Activated CD8-positive, alpha-beta memory T cell treated with anti-CD3 and anti-CD28 coated beads, Interleukin-2, amount 10 ng/mL, durations not matched to agents 7 days and 5 days (primary cell): Measurements from ENCODE around the gene RETREG1. TPM values are rescaled to one million over a fixed set of nuclear protein-coding genes. Genes with fewer than 3 reads are reported as not detected.

Source experiments
- ATAC-seq: fragments of 150-1000 bp; cut with Tn5 transposase; one replicate; pipeline ENCODE4 v1.10.0; 2021; ENCODE audit warnings: moderate library complexity
- CTCF ChIA-PET: fragments of 350-600 bp; sonication (Branson Sonifier 250); formaldehyde crosslinking; loops from one replicate; lab custom pipeline; 2021; ENCODE audit warnings: antibody characterized with exemption; lab: Charles Lee
- DNase-seq: peaks from one replicate; pipeline ENCODE4 v3.0.0-alpha.2; 2020
- H3K27ac Mint-ChIP-seq: one replicate; pipeline ENCODE4 v1.8.0; 2021; ENCODE audit warnings: mild to moderate bottlenecking, mixed read lengths
- H3K27me3 Mint-ChIP-seq: one replicate; pipeline ENCODE4 v1.8.0; 2021; ENCODE audit warnings: mixed read lengths
- H3K36me3 Mint-ChIP-seq: one replicate; pipeline ENCODE4 v1.8.0; 2021; ENCODE audit warnings: mild to moderate bottlenecking, mixed read lengths
- H3K4me1 Mint-ChIP-seq: one replicate; pipeline ENCODE4 v1.8.0; 2021; ENCODE audit warnings: mixed read lengths
- H3K4me3 Mint-ChIP-seq: one replicate; pipeline ENCODE4 v1.8.0; 2021; ENCODE audit warnings: mild to moderate bottlenecking, moderate library complexity, mixed read lengths
- H3K9me3 Mint-ChIP-seq: one replicate; pipeline ENCODE4 v1.8.0; 2022; ENCODE audit warnings: low read depth, mixed read lengths
- total RNA-seq, 2 experiments: library from RNA; stranded (reverse); gene quantifications; one replicate each; pipeline ENCODE4 v1.2.3, GENCODE V29; 2021

Gene RETREG1
- total RNA-seq, 2 experiments from 2014 or later, result 18.1 to 30.3 TPM

GRCh38 chr5:16518606-16519005, 98.2 kb downstream of the RETREG1 start:
- CTCF ChIA-PET, result no interaction called here
- no peaks in the 10 kb centered on the region for H3K36me3 Mint-ChIP-seq
- no peak for ATAC-seq
- H3K4me3 Mint-ChIP-seq, result no peak overlapping the region
- H3K27me3 Mint-ChIP-seq, result no peaks in the 10 kb centered on the region
- H3K27ac Mint-ChIP-seq, result no peak overlapping the region
- no peaks in the 10 kb centered on the region for H3K9me3 Mint-ChIP-seq
- no peak for DNase-seq
- H3K4me1 Mint-ChIP-seq, result peaks cover 3% of the 10 kb centered on the region

DNA sequence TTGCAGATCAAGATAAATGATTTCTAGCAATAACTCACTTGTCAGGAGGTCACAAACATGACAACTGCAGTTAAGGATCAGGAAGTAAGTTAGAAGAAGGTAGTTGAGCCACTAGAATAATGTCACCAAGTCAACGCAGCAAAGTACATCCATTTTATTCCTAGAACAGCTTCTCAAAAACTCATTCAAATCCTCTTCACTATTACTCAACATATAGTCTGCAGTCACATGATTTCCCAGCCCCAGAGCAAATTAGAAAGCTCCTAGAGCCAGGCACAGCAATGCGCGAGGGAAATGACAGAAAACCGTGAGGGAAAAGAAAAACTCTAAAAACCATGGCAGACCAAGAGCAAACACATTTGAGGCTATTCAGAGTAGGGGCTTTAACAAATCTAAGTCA, 101.3 kb downstream of the RETREG1 start:
- no peak for DNase-seq
- CTCF ChIA-PET, result no interaction called here
- H3K4me1 Mint-ChIP-seq, result no peaks in the 10 kb centered on the region
- no peak overlapping the region for H3K27ac Mint-ChIP-seq
- H3K27me3 Mint-ChIP-seq, result no peaks in the 10 kb centered on the region
- H3K4me3 Mint-ChIP-seq, result no peak overlapping the region
- H3K36me3 Mint-ChIP-seq, result peaks cover 2% of the 10 kb centered on the region
- no peak for ATAC-seq
- no peaks in the 10 kb centered on the region for H3K9me3 Mint-ChIP-seq

DNA sequence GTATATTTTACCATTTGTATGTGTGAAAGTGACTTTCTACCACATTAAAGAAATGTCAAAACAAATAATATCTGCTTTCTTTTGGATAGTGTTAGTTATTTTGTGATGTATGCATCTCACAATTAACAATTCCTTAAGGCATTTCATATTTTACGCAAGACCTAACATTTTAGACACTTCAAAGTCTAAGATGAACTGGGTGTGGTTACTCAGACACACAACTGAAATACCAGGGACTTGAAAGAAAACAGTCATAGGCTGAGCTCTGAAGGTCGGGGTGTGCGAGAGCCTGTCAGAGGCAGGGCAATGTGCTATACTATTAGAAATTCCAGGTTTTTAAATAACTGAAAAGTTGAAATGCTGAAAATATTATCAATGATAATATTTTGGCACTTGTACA, 106.7 kb downstream of the RETREG1 start:
- Mint-ChIP-seq H3K27ac (no peak overlapping the region), H3K36me3 (peaks cover 2% of the 10 kb centered on the region), H3K27me3 (no peaks in the 10 kb centered on the region), H3K4me1 (no peaks in the 10 kb centered on the region), H3K9me3 (no peaks in the 10 kb centered on the region), H3K4me3 (no peak overlapping the region)
- DNase-seq (no peak), ATAC-seq (no peak)
- CTCF ChIA-PET, result no interaction called here

DNA sequence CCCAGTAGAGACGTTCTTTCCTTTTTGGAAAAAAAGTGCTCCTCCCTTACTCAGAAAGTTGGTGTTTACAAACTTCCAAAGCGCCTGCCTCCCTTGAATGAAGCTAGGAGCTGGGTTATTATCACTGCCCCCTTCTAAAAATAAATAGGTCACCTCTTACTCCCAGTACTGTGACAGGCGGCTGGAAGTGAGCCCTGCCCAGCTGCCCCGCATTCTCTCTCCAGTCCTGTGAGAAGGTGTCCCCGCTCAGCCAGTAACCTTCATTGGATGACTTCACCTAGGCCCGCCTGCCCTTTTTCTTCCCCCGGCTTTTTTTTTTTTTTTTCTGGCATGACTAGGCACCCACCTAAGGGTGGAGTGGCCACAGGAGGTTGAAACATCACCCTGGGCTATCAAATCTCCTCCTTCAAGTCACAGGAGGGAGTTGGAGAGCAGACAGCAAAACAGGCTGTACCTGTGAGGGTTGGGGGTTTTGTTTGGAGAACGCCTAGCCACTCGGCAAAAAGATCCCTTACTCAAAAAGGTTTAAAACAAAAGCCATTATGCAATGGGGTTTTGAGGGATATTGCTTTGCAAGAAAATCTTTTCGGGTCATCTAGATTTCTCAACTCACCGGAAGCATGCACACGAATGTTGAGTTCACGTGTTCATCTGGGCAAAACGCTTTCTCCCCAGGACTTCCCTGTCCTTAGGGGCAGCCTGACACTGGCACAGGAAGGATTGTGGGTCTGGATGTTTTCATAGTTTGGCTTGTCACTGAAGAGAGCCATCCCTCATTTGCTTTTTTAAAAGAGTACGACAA, 107.9 kb downstream of the RETREG1 start:
- H3K27ac Mint-ChIP-seq, result no peak overlapping the region
- DNase-seq (no peak), ATAC-seq (no peak)
- no peaks in the 10 kb centered on the region for H3K9me3 Mint-ChIP-seq
- CTCF ChIA-PET, result no interaction called here
- no peak overlapping the region for H3K4me3 Mint-ChIP-seq
- no peaks in the 10 kb centered on the region for H3K27me3 Mint-ChIP-seq
- H3K36me3 Mint-ChIP-seq, result peaks cover 2% of the 10 kb centered on the region
- H3K4me1 Mint-ChIP-seq, result no peaks in the 10 kb centered on the region

DNA sequence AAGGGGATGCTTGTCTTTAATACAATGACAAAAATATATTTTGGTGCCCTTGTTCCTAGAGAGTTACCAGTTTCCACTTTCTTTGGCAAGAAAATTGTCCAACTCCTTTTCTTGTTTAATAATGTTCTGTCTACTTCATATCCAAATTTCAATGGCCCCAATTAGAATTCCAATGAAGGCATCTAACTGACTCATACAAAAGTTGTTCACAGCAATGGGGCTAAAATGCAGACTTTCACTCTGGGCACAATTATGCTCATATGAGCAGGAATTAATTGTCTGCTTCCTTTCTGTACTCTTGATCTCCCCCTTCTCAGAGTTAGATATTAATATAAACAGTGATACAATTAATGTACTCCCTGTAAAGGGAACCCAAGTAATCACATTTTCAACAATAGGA, 109.1 kb downstream of the RETREG1 start:
- peaks cover 2% of the 10 kb centered on the region for H3K36me3 Mint-ChIP-seq
- H3K27me3 Mint-ChIP-seq, result no peaks in the 10 kb centered on the region
- CTCF ChIA-PET, result interaction anchor here (1.4 kb wide), 1 partner anchor 24 kb away, joined by 3 read pairs; no protein-coding TSS in a partner anchor
- ATAC-seq (no peak), DNase-seq (no peak)
- H3K9me3 Mint-ChIP-seq, result no peaks in the 10 kb centered on the region
- H3K4me1 Mint-ChIP-seq, result no peaks in the 10 kb centered on the region
- no peak overlapping the region for H3K4me3 Mint-ChIP-seq
- no peak overlapping the region for H3K27ac Mint-ChIP-seq

DNA sequence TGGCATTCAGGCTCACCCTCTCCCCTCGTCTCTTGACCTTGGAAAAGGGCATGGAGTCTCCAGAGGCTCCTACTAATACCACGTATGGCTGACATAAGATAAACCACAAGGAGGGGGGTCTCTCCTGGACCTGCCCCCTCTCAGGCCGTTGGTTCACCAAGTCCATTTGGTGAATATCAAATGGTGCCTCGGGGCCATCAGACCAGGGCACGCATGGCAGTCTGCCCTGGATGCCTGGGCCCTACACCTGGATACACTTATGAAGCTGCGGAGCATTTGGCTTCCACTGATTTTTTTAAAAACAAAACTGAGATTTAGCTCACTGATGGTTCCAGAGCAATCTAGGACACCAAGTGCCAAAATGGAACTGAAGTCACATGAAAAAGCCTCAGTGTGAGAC, 110.9 kb downstream of the RETREG1 start:
- Mint-ChIP-seq H3K27me3 (no peaks in the 10 kb centered on the region), H3K9me3 (no peaks in the 10 kb centered on the region), H3K27ac (no peak overlapping the region), H3K36me3 (peaks cover 2% of the 10 kb centered on the region), H3K4me3 (no peak overlapping the region), H3K4me1 (no peaks in the 10 kb centered on the region)
- ATAC-seq (no peak), DNase-seq (no peak)
- CTCF ChIA-PET, result no interaction called here

GRCh38 chr5:16505140-16505891, 111.5 kb downstream of the RETREG1 start:
- Mint-ChIP-seq H3K36me3 (no peaks in the 10 kb centered on the region), H3K27me3 (no peaks in the 10 kb centered on the region), H3K4me3 (no peak overlapping the region), H3K9me3 (no peaks in the 10 kb centered on the region), H3K27ac (no peak overlapping the region), H3K4me1 (no peaks in the 10 kb centered on the region)
- ATAC-seq (no peak), DNase-seq (no peak)
- CTCF ChIA-PET, result no interaction called here

- H3K4me3 Mint-ChIP-seq, result no peak overlapping the region
- ATAC-seq (no peak), DNase-seq (no peak)
- H3K27me3 Mint-ChIP-seq, result no peaks in the 10 kb centered on the region
- H3K36me3 Mint-ChIP-seq, result no peaks in the 10 kb centered on the region
- H3K27ac Mint-ChIP-seq, result no peak overlapping the region
- CTCF ChIA-PET, result no interaction called here
- H3K4me1 Mint-ChIP-seq, result no peaks in the 10 kb centered on the region
- H3K9me3 Mint-ChIP-seq, result no peaks in the 10 kb centered on the region
Measured at GRCh38 chr5:16504571-16504970, 112.2 kb downstream of the RETREG1 start.

GRCh38 chr5:16502866-16503265, 113.9 kb downstream of the RETREG1 start:
- no peaks in the 10 kb centered on the region for H3K4me1 Mint-ChIP-seq
- H3K4me3 Mint-ChIP-seq, result no peak overlapping the region
- ATAC-seq (no peak), DNase-seq (no peak)
- peaks cover 2% of the 10 kb centered on the region for H3K36me3 Mint-ChIP-seq
- no peak overlapping the region for H3K27ac Mint-ChIP-seq
- H3K9me3 Mint-ChIP-seq, result no peaks in the 10 kb centered on the region
- CTCF ChIA-PET, result no interaction called here
- H3K27me3 Mint-ChIP-seq, result no peaks in the 10 kb centered on the region

GRCh38 chr5:16500024-16500423, 116.8 kb downstream of the RETREG1 start:
- no peaks in the 10 kb centered on the region for H3K27me3 Mint-ChIP-seq
- DNase-seq, result no peak
- peaks cover 5% of the 10 kb centered on the region for H3K9me3 Mint-ChIP-seq
- H3K36me3 Mint-ChIP-seq, result peaks cover 2% of the 10 kb centered on the region
- H3K4me1 Mint-ChIP-seq, result no peaks in the 10 kb centered on the region
- H3K4me3 Mint-ChIP-seq, result no peak overlapping the region
- H3K27ac Mint-ChIP-seq, result no peak overlapping the region
- ATAC-seq, result no peak
- CTCF ChIA-PET, result no interaction called here

DNA sequence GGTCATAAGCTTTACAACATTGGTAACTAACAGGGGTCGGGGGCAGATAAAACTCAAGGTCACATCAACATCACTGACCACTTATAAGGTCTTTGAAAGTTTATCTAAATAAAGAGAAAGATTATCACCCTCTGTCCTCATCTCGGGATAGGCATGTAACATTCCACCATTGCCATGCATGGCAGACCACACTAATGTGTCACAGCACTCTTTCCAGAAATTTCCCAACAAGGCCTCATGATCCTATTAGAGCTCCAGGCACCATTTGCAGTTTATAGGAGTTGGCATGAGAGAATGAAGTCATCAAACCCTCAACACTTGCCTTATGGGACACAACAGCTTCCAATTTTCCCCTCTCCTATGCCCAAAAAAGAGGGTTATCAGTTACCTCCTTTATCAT, 119.3 kb downstream of the RETREG1 start:
- Mint-ChIP-seq H3K9me3 (peaks cover 12% of the 10 kb centered on the region), H3K27ac (no peak overlapping the region), H3K4me3 (no peak overlapping the region), H3K4me1 (no peaks in the 10 kb centered on the region), H3K36me3 (peaks cover 12% of the 10 kb centered on the region), H3K27me3 (no peaks in the 10 kb centered on the region)
- DNase-seq (no peak), ATAC-seq (no peak)
- CTCF ChIA-PET, result interaction anchor here (1.3 kb wide), 1 partner anchor 52 kb away, joined by 3 read pairs; no protein-coding TSS in a partner anchor

DNA sequence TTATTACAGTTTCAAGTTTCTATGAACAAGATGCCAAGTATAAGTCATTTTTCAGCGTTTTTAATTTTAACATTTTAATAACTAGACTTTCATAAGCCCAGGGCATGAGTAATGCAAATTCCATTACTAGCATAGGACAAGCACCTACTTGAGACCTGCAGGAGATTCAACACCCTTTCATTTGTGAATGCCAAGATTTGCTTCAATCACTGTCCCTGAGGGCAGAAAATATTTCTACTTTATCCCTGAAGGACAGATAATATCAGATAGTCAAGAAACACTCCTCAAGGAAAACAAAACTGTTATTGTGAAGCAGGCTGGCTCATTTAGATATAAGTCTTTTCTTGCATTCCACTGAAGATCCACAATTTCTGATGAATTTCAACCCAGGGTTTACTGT, 123.5 kb downstream of the RETREG1 start:
- peaks cover 12% of the 10 kb centered on the region for H3K9me3 Mint-ChIP-seq
- H3K36me3 Mint-ChIP-seq, result peaks cover 12% of the 10 kb centered on the region
- no peak overlapping the region for H3K4me3 Mint-ChIP-seq
- H3K27me3 Mint-ChIP-seq, result no peaks in the 10 kb centered on the region
- no peak overlapping the region for H3K27ac Mint-ChIP-seq
- CTCF ChIA-PET, result no interaction called here
- no peak for DNase-seq
- ATAC-seq, result no peak
- H3K4me1 Mint-ChIP-seq, result no peaks in the 10 kb centered on the region

- CTCF ChIA-PET, result no interaction called here
- no peak overlapping the region for H3K27ac Mint-ChIP-seq
- H3K36me3 Mint-ChIP-seq, result peaks cover 10% of the 10 kb centered on the region
- peaks cover 12% of the 10 kb centered on the region for H3K9me3 Mint-ChIP-seq
- DNase-seq, result no peak
- ATAC-seq, result no peak
- no peak overlapping the region for H3K4me3 Mint-ChIP-seq
- H3K4me1 Mint-ChIP-seq, result no peaks in the 10 kb centered on the region
- H3K27me3 Mint-ChIP-seq, result no peaks in the 10 kb centered on the region
Measured at GRCh38 chr5:16492398-16493140, 124.2 kb downstream of the RETREG1 start.
